ENCODE measurements around the gene ZFR2.

ZFR2 gene

GRCh38 chr19:3857449-3858003, 11.3 kb downstream of the ZFR2 start:
- TF ChIP-seq, protein P1, sequence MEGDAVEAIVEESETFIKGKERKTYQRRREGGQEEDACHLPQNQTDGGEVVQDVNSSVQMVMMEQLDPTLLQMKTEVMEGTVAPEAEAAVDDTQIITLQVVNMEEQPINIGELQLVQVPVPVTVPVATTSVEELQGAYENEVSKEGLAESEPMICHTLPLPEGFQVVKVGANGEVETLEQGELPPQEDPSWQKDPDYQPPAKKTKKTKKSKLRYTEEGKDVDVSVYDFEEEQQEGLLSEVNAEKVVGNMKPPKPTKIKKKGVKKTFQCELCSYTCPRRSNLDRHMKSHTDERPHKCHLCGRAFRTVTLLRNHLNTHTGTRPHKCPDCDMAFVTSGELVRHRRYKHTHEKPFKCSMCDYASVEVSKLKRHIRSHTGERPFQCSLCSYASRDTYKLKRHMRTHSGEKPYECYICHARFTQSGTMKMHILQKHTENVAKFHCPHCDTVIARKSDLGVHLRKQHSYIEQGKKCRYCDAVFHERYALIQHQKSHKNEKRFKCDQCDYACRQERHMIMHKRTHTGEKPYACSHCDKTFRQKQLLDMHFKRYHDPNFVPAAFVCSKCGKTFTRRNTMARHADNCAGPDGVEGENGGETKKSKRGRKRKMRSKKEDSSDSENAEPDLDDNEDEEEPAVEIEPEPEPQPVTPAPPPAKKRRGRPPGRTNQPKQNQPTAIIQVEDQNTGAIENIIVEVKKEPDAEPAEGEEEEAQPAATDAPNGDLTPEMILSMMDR (conservative IDR thresholded peaks at IDR 0.05; ENCODE audit: low read depth, low read length) = no peak
- DNase-seq (ENCODE audit: low read depth) = peak; percentile 21
- H3K4me3 ChIP-seq (ENCODE audit: low read depth, low read length) = no peak overlapping the region

- TF ChIP-seq, protein P1 (conservative IDR thresholded peaks at IDR 0.05; ENCODE audit: low read depth, low read length) = no peak
- H3K4me3 ChIP-seq (ENCODE audit: low read depth, low read length) = no peak overlapping the region
- no peak for DNase-seq (ENCODE audit: low read depth)
Measured at GRCh38 chr19:3855320-3855719, 13.5 kb downstream of the ZFR2 start.

- peak; percentile 76 for DNase-seq (ENCODE audit: low read depth)
- TF ChIP-seq, protein P1 (conservative IDR thresholded peaks at IDR 0.05; ENCODE audit: low read depth, low read length) = peak; percentile 34
- no peak overlapping the region for H3K4me3 ChIP-seq (ENCODE audit: low read depth, low read length)
Measured at GRCh38 chr19:3852614-3853254, 16.1 kb downstream of the ZFR2 start.

- no peak overlapping the region for H3K4me3 ChIP-seq (ENCODE audit: low read depth, low read length)
- TF ChIP-seq, protein P1 (conservative IDR thresholded peaks at IDR 0.05; ENCODE audit: low read depth, low read length) = no peak
- DNase-seq (ENCODE audit: low read depth) = no peak
Measured at GRCh38 chr19:3852177-3852511, 16.7 kb downstream of the ZFR2 start.

DNA sequence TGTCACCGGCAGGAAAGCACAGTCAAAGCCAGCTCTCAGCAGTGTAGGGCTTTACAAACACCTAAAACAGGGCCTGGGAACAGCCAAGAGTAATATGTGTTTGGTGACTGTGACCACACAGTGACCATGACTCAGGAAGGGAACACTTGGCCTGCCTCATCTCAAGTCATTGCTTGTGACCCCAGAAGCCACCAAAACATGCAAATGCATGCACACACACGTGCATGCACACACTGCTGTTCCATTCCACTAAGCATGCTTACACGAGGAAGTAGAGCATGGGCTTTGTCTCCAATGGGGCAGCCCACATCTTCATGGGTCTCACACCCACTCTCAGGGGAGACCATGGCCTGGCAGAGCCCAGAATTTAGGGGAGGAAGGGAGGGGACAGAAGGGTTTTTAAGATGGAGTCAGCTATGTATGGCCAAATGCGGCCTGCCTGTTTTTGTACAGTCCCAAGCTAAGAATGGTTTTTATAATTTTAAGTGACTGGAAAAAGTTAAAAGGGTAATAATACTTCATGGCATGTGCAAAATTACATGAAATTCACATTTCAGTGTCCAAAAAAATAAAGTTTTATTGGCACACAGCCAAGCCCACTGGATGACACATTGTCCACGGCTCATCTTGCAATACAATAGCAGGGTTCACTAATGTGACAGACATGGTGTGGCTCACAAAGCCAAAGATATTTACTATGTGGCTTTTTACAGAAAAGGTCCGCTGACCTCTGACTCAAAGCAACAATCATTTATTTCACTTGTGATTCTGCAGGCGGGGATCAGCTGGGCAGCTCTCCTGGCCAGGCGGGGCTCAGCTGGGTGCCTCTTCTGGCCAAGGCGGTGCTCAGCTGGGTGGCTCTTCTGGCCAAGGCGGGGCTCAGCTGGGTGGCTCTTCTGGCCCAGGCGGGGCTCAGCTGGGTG, 17.3 kb downstream of the ZFR2 start:
- TF ChIP-seq, protein P1 (conservative IDR thresholded peaks at IDR 0.05; ENCODE audit: low read depth, low read length) = no peak
- H3K4me3 ChIP-seq (ENCODE audit: low read depth, low read length) = no peak overlapping the region
- no peak for DNase-seq (ENCODE audit: low read depth)

- H3K4me3 ChIP-seq (ENCODE audit: low read depth, low read length) = no peak overlapping the region
- DNase-seq (ENCODE audit: low read depth) = no peak
- TF ChIP-seq, protein P1 (conservative IDR thresholded peaks at IDR 0.05; ENCODE audit: low read depth, low read length) = no peak
Measured at GRCh38 chr19:3850320-3850972, 18.4 kb downstream of the ZFR2 start.
